Endothelial cell of umbilical vein (primary cell): ENCODE results near the gene IRF2BPL. TPM values are rescaled to one million over a fixed set of nuclear protein-coding genes. Genes with fewer than 3 reads are reported as not detected.

Source experiments
- BruUV-seq: library from RNA; stranded (reverse); fragments of 400-500 nt; replicated peaks from 2 replicates; lab custom pipeline; 2021; lab: Mats Ljungman, UMichigan
- CTCF ChIA-PET: fragments of 300-600, 350-600 bp; sonication (Branson Sonifier 250); formaldehyde crosslinking; loops from one replicate; lab custom pipeline; 2021; ENCODE audit warnings: antibody characterized with exemption, inconsistent platforms; lab: Charles Lee
- POLR2A ChIA-PET: fragments of 300-600, 350-600 bp; sonication (Branson Sonifier 250); formaldehyde crosslinking; loops from one replicate; lab custom pipeline; 2021; ENCODE audit warnings: antibody characterized with exemption, inconsistent platforms; lab: Charles Lee
- DNase-seq: peaks from one replicate; pipeline ENCODE4 v3.0.0-alpha.2; 2011; ENCODE audit warnings: low read depth, low spot score
- FAIRE-seq: peaks from 2 replicates; lab custom pipeline; 2011; peaks lifted over from hg19 to GRCh38; lab: Jason Lieb, UNC
- H2AFZ ChIP-seq: 2 replicates; pipeline ENCODE4 v1.6.0; 2012; ENCODE audit warnings: low read depth, low read length, control low read depth, inconsistent platforms
- H3K27ac ChIP-seq: 2 replicates; pipeline ENCODE4 v1.5.1; 2011; ENCODE audit warnings: low read depth, mild to moderate bottlenecking, control low read depth, low read length, moderate library complexity; ENCODE audit not compliant: insufficient read depth
- H3K27me3 ChIP-seq, 2 experiments: 2 replicates each; pipeline versions ENCODE4 v1.6.0 to v1.6.1; 2011; ENCODE audit warnings: low read length in 2 of 2, mixed read lengths in 1 of 2; ENCODE audit not compliant: control insufficient read depth in 2 of 2, insufficient read depth in 2 of 2
- H3K36me3 ChIP-seq, 2 experiments: 2 replicates in 1 of 2; 3 replicates in 1 of 2; pipeline ENCODE4 v1.5.1; 2011; ENCODE audit warnings: low read length in 2 of 2, mild to moderate bottlenecking in 1 of 2, moderate library complexity in 1 of 2; ENCODE audit not compliant: control insufficient read depth in 2 of 2, insufficient read depth in 2 of 2; ENCODE audit errors: extremely low read depth in 1 of 2
- H3K4me1 ChIP-seq: 3 replicates; pipeline ENCODE4 v1.5.1; 2011; ENCODE audit warnings: mild to moderate bottlenecking, low read length; ENCODE audit not compliant: control insufficient read depth, insufficient read depth; ENCODE audit errors: extremely low read depth
- H3K4me2 ChIP-seq: 2 replicates; pipeline ENCODE4 v1.6.1; 2011; ENCODE audit warnings: low read length, control low read depth, mixed read lengths; ENCODE audit not compliant: insufficient read depth
- H3K4me3 ChIP-seq, 3 experiments: fragments of 200-600 bp in 1 of 3; sonication (generic), shearing (Covaris generic) in 1 of 3; replicated peaks in 1 of 3; 2 replicates each; pipeline ENCODE4 v1.5.1; 2011 to 2016; ENCODE audit warnings: control low read depth in 3 of 3, low read length in 3 of 3, mild to moderate bottlenecking in 2 of 3, inconsistent platforms in 1 of 3, low read depth in 1 of 3, moderate library complexity in 1 of 3; ENCODE audit not compliant: insufficient read depth in 1 of 3
- H3K79me2 ChIP-seq: 2 replicates; pipeline ENCODE4 v1.6.0; 2012; ENCODE audit warnings: low read length, inconsistent platforms; ENCODE audit not compliant: control insufficient read depth, insufficient read depth
- H3K9ac ChIP-seq: replicated peaks from 2 replicates; pipeline ENCODE3; 2011; ENCODE audit warnings: low read length, control low read depth; ENCODE audit not compliant: insufficient read depth; ENCODE audit errors: extremely low read depth
- H3K9me1 ChIP-seq: replicated peaks from 3 replicates; pipeline ENCODE4 v1.6.0; 2011; ENCODE audit warnings: mild to moderate bottlenecking, low read length; ENCODE audit not compliant: control insufficient read depth, insufficient read depth; ENCODE audit errors: extremely low read depth
- H3K9me3 ChIP-seq: replicated peaks from 2 replicates; pipeline ENCODE4 v1.5.1; 2012; ENCODE audit warnings: low read length, inconsistent platforms; ENCODE audit not compliant: control insufficient read depth, insufficient read depth
- H4K20me1 ChIP-seq: replicated peaks from 2 replicates; pipeline ENCODE3; 2011; ENCODE audit warnings: mild to moderate bottlenecking, low read length; ENCODE audit not compliant: control insufficient read depth, insufficient read depth; ENCODE audit errors: extremely low read depth
- CTCF ChIP-seq, 2 donors: IDR thresholded peaks; 1 replicate in 1 of 2; 2 replicates in 1 of 2; pipeline ENCODE4 v1.5.1; 2011; ENCODE audit warnings: low read length in 2 of 2, mild to moderate bottlenecking in 2 of 2, moderate library complexity in 2 of 2, control low read depth in 1 of 2, inconsistent platforms in 1 of 2, low read depth in 1 of 2; ENCODE audit not compliant: insufficient read depth in 1 of 2; ENCODE audit errors: extremely low read depth in 1 of 2
- FOS ChIP-seq: IDR thresholded peaks from 2 replicates; pipeline ENCODE4 v1.6.1; 2011; ENCODE audit warnings: mild to moderate bottlenecking, low read length, moderate library complexity, borderline replicate concordance; ENCODE audit not compliant: insufficient read depth
- GATA2 ChIP-seq: IDR thresholded peaks from 2 replicates; pipeline ENCODE4 v1.7.0; 2011; ENCODE audit warnings: low read depth, mild to moderate bottlenecking, moderate library complexity, mixed read lengths, low read length; ENCODE audit not compliant: insufficient read length, insufficient read depth
- JUN ChIP-seq: IDR thresholded peaks from 2 replicates; pipeline ENCODE4 v1.6.1; 2011; ENCODE audit warnings: borderline replicate concordance, low read depth; ENCODE audit not compliant: insufficient read length, insufficient read depth
- MAX ChIP-seq: IDR thresholded peaks from 2 replicates; pipeline ENCODE4 v1.6.1; 2011; ENCODE audit not compliant: insufficient read depth, insufficient read length
- MYC ChIP-seq: IDR thresholded peaks from one replicate; pipeline ENCODE4 v1.6.1; 2011; ENCODE audit warnings: mild to moderate bottlenecking, low read depth, low read length
- POLR2A ChIP-seq: IDR thresholded peaks from 2 replicates; pipeline ENCODE4 v1.6.1; 2012; ENCODE audit warnings: low read depth, mild to moderate bottlenecking, control low read depth, low read length
- POLR2AphosphoS5 ChIP-seq: IDR thresholded peaks from 2 replicates; pipeline ENCODE4 v1.6.1; 2012; ENCODE audit warnings: low read depth, mild to moderate bottlenecking, control low read depth, low read length, moderate library complexity; ENCODE audit not compliant: insufficient read depth
- dilution Hi-C: fragments of 300-500 bp; cut with MboI; formaldehyde crosslinking; loops from one replicate; pipeline ENCODE4 v1.15.0; 2019; ENCODE audit warnings: low sequenced_read_pairs; ENCODE audit not compliant: extremely low pct_ligation_motif_present
- intact Hi-C: fragments of 100-400 bp; cut with micrococcal nuclease; formaldehyde crosslinking; loops from one replicate; pipeline ENCODE4 v1.10.0; 2022
- polyA plus RNA-seq, 4 experiments: library from polyadenylated mRNA; depleted of rRNA in 3 of 4; stranded (reverse) in 3 of 4; unstranded in 1 of 4; fragments of >200 nt; gene quantifications; 2 replicates each; pipeline versions ENCODE4 v1.2.1 to v1.2.3, GENCODE V29; 2011 to 2012; ENCODE audit warnings: missing spikeins in 1 of 4
- total RNA-seq: library from RNA; stranded (reverse); gene quantifications from 2 replicates; pipeline ENCODE4 v1.2.3, GENCODE V29; 2021

Gene IRF2BPL
- total and polyA plus RNA-seq, 2 donors (not counting 3 experiments of a cell fraction or from before 2014, with no cell fraction given) = 9.3 to 23.3 TPM

- Histone ChIP-seq H3K79me2 (no peaks in the 10 kb centered on the region), H3K9me3 (no peaks in the 10 kb centered on the region), H3K4me2 (peak overlapping the region; percentile 36), H3K27ac (peak overlapping the region; percentile 86), H2AFZ (peak overlapping the region; percentile 5), H3K27me3 (no peaks in the 10 kb centered on the region), H3K9ac (peak overlapping the region; percentile 58), H4K20me1 (no peaks in the 10 kb centered on the region), H3K4me3 (no peak overlapping the region), H3K36me3 (no peaks in the 10 kb centered on the region), H3K9me1 (no peaks in the 10 kb centered on the region), H3K4me1 (peaks cover 14% of the 10 kb centered on the region)
- intact Hi-C loops (loop anchor here (1.0 to 2.0 kb wide), 3 partner anchors 18 to 65 kb away; partner anchors contain the start of genes CIPC and ZDHHC22), dilution Hi-C loops (loop anchor here (25.0 kb wide), 1 partner anchor 189 kb away; no protein-coding TSS in a partner anchor)
- DNase-seq (peak; percentile 89), FAIRE-seq (peak; percentile 93)
- POLR2A ChIA-PET = no interaction called here
- CTCF ChIA-PET = interaction anchor here (0.5 to 4.1 kb wide), 9 partner anchors 10 to 203 kb away, joined by 3 to 45 read pairs (median 5); no protein-coding TSS in a partner anchor
- BruUV-seq = no TSS peak
- no peak for TF ChIP-seq JUN
- TF ChIP-seq POLR2AphosphoS5 = peak; percentile 58
- TF ChIP-seq GATA2 = no peak
- TF ChIP-seq MAX = no peak
- no peak for TF ChIP-seq POLR2A
Measured at GRCh38 chr14:77076113-77076631, 47.7 kb upstream of the IRF2BPL start.

GRCh38 chr14:77074969-77075368, 46.5 kb upstream of the IRF2BPL start:
- Histone ChIP-seq H3K4me3 (no peak overlapping the region), H3K27me3 (no peaks in the 10 kb centered on the region), H3K27ac (no peak overlapping the region), H4K20me1 (no peaks in the 10 kb centered on the region), H3K9ac (no peak overlapping the region), H3K4me2 (no peak overlapping the region), H3K36me3 (no peaks in the 10 kb centered on the region), H3K9me1 (no peaks in the 10 kb centered on the region), H2AFZ (no peak overlapping the region), H3K9me3 (no peaks in the 10 kb centered on the region), H3K4me1 (peaks cover 14% of the 10 kb centered on the region), H3K79me2 (no peaks in the 10 kb centered on the region)
- ChIA-PET CTCF (interaction anchor here (1.4 to 4.1 kb wide), 4 partner anchors 11 to 202 kb away, joined by 4 to 45 read pairs (median 13); no protein-coding TSS in a partner anchor), POLR2A (no interaction called here)
- intact Hi-C loops (no loop called here), dilution Hi-C loops (loop anchor here (25.0 kb wide), 1 partner anchor 188 kb away; no protein-coding TSS in a partner anchor)
- TF ChIP-seq MYC = no peak
- TF ChIP-seq FOS = no peak
- no peak for TF ChIP-seq JUN
- no peak for TF ChIP-seq GATA2
- TF ChIP-seq POLR2A = no peak
- TF ChIP-seq MAX = no peak
- TF ChIP-seq CTCF (IDR thresholded peaks at IDR 0.05; ENCODE audit: extremely low read depth in 1 of 2, insufficient read depth in 1 of 2, low read depth in 1 of 2, low read length in 2 of 2) = no peak
- DNase-seq = no peak
- no TSS peak for BruUV-seq
- FAIRE-seq = no peak
